ENCODE results near the gene CDKN2D. TPM values are rescaled to one million over a fixed set of nuclear protein-coding genes. Genes with fewer than 3 reads are reported as not detected.

The CDKN2D gene
- total RNA-seq, 1 donor from 2014 or later = 6.5 TPM

DNA sequence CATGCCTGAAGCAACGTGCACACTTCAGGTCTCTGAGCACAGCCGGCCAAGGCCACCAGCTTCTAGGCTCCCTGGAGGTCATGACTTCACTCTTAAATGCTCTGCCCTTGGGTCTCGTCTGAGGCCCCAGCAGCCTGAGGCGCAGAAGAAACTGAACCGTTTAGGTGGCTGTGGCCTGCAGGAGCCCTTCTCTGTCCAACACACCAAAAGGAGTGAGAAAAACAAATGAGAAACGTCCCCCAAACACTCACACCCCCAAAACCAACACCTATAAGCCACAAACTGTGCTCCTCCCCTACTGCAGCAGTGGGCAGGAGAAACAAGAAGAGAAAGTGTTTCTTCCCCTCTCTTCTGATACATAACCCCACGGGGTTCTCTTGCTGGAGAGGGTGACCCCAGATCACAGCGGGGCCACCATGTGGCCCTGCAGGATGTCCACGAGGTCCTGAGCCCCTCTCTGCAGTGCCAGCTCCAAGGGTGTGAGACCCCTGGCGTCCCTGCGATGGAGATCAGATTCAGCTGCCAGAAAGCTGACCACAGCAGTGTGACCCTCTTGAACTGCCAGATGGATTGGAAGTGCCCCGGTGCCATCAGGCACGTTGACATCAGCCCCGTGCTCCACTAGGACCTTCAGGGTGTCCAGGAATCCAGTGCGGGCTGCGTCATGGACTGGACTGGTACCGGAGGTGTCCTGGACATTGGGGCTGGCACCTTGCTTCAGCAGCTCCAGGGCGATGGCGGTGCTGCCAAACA is 1.9 kb downstream of the CDKN2D start:
- Mint-ChIP-seq H3K4me3 (peak overlapping the region; percentile 97), H3K4me1 (ENCODE audit: unreplicated experiment) (peaks cover 39% of the 10 kb centered on the region), H3K9me3 (no peaks in the 10 kb centered on the region), H3K27me3 (no peaks in the 10 kb centered on the region), H3K36me3 (no peaks in the 10 kb centered on the region), H3K27ac (peak overlapping the region; percentile 88)
- no peak for DNase-seq (ENCODE audit: extremely low spot score, unreplicated experiment)
- TF ChIP-seq, protein P1, sequence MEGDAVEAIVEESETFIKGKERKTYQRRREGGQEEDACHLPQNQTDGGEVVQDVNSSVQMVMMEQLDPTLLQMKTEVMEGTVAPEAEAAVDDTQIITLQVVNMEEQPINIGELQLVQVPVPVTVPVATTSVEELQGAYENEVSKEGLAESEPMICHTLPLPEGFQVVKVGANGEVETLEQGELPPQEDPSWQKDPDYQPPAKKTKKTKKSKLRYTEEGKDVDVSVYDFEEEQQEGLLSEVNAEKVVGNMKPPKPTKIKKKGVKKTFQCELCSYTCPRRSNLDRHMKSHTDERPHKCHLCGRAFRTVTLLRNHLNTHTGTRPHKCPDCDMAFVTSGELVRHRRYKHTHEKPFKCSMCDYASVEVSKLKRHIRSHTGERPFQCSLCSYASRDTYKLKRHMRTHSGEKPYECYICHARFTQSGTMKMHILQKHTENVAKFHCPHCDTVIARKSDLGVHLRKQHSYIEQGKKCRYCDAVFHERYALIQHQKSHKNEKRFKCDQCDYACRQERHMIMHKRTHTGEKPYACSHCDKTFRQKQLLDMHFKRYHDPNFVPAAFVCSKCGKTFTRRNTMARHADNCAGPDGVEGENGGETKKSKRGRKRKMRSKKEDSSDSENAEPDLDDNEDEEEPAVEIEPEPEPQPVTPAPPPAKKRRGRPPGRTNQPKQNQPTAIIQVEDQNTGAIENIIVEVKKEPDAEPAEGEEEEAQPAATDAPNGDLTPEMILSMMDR (conservative IDR thresholded peaks at IDR 0.05) = no peak

DNA sequence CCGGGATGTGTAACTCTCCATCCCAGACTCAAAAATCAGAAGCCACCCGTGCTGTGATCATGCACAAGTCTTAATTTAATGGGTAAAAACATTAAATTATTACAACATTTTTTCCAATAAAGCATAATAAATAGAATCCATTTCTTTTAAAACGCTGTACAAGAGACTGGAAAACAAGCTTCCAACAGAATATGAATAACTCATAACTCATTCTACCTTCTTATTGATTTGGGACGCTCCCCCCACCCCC is 2.4 kb downstream of the CDKN2D start:
- Mint-ChIP-seq H3K27ac (peak overlapping the region; percentile 88), H3K27me3 (no peaks in the 10 kb centered on the region), H3K4me1 (ENCODE audit: unreplicated experiment) (peaks cover 39% of the 10 kb centered on the region), H3K4me3 (peak overlapping the region; percentile 97), H3K36me3 (no peaks in the 10 kb centered on the region), H3K9me3 (no peaks in the 10 kb centered on the region)
- TF ChIP-seq, protein P1 (conservative IDR thresholded peaks at IDR 0.05) = no peak
- DNase-seq (ENCODE audit: extremely low spot score, unreplicated experiment) = no peak

DNA sequence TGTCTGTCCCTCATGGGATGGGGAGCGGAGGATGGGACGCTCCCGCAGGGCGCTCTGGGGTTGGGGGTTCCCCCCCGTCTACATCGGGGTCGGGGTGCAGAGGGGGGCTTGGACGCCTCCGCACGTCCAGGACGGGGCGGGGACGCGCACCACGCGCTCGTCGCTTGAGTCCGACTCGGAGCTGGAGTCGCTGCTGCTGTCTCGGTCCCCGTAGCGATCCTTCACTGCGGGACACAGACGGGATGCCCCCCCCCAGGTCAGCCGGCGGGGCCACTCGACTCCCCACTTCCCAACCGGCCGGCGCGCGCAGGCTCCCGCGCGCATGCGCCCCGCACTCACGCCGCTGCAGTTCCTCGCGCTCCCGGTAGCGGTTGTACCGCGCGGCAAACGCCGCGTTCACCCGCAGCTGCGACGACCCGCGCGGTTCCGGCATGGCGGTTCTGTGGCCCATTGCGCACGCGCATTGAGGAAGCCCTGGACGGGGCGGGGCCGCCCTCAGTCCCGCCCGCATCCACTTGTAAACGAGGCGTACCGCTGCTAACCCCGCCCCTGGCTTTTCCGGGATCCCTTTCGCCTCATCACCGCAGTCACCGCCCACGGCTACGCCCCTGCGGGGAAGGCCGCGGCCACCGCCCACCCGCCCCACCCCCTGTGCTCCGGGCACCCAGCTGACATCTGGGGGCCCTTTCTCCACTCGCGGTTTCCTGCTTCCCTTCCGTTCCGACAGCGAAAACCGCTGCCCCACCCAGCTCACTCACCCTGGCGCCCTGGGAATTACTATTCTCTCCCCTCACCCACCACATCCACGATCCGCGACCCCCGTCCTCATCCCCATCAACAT is 3.0 kb downstream of the CDKN2D start, which contains the start of gene KRI1:
KRI1 (minus strand) TSS at position 444 of the 841 bp plus-strand sequence; CDS start at position 433, 11 bp downstream.
- Mint-ChIP-seq H3K27me3 (no peaks in the 10 kb centered on the region), H3K4me1 (ENCODE audit: unreplicated experiment) (peaks cover 39% of the 10 kb centered on the region), H3K9me3 (no peaks in the 10 kb centered on the region), H3K4me3 (peak within 1 kb of the TSS; percentile 97), H3K36me3 (no peaks in the 10 kb centered on the region), H3K27ac (peak within 1 kb of the TSS; percentile 88)
- DNase-seq (ENCODE audit: extremely low spot score, unreplicated experiment) = peak; percentile 99
- TF ChIP-seq, protein P1 (conservative IDR thresholded peaks at IDR 0.05) = peak; percentile 71

DNA sequence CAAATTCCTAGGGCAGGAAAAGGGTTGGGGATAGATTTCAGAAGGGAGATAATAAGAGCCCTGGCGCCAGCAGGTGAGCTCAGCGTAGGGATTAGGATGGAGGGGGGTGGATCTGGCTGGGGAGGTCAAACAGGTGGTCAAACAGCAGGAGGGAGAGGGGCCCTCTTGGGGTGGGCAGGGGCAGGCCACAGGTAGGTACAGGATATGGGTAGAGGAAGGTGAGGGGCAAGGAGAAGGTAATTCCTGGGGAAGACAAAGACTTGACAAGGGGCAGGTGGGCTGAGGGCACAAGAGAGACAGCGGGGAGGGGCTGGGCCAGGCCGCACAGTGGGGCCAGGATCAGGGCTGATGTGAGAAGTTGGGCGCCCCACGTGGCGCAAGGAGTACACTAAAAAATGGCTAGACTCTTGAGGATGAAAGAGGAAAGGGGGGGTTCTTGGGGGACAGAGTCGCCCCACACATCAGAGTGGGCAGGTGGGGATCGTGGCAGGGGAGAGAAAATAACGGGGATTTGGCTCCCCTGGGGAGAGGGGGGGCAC is 3.7 kb downstream of the CDKN2D start:
- no peaks in the 10 kb centered on the region for H3K36me3 Mint-ChIP-seq

DNA sequence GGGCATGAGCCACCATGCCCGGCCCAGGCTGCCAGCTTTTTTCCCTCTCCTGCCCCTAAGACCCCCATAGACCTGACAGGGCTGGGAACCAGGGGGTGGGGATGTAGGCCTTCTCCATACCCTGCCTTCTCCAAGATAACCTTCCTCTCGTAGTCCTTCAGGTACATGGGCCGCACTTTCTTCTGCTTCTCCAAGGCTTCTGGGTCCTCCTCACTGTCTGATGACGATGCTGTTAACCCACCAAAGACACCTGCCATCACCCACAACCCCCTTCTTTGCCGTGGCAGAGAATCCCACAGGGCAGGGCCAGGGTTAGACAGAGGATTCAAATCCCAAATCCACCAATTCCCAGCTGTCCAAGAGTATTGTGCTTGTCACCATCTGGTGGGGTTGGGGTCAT is 6.2 kb downstream of the CDKN2D start:
- Mint-ChIP-seq H3K4me3 (no peak overlapping the region), H3K4me1 (ENCODE audit: unreplicated experiment) (peaks cover 25% of the 10 kb centered on the region), H3K9me3 (no peaks in the 10 kb centered on the region), H3K27ac (no peak overlapping the region), H3K36me3 (no peaks in the 10 kb centered on the region), H3K27me3 (no peaks in the 10 kb centered on the region)
- TF ChIP-seq, protein P1 (conservative IDR thresholded peaks at IDR 0.05) = no peak
- DNase-seq (ENCODE audit: extremely low spot score, unreplicated experiment) = no peak

More for the DNA sequence above, 3.7 kb downstream of the CDKN2D start:
- H3K4me1 Mint-ChIP-seq (ENCODE audit: unreplicated experiment) = peaks cover 39% of the 10 kb centered on the region
- TF ChIP-seq, protein P1 (conservative IDR thresholded peaks at IDR 0.05) = no peak
- H3K27ac Mint-ChIP-seq = peak overlapping the region; percentile 74
- H3K4me3 Mint-ChIP-seq = peak overlapping the region; percentile 97
- no peaks in the 10 kb centered on the region for H3K27me3 Mint-ChIP-seq
- H3K9me3 Mint-ChIP-seq = no peaks in the 10 kb centered on the region
- no peak for DNase-seq (ENCODE audit: extremely low spot score, unreplicated experiment)

Measured in type B pancreatic cell (in vitro differentiated cells).